CD4-positive, alpha-beta T cell (primary cell): ENCODE data around the gene OGDHL. TPM values are rescaled to one million over a fixed set of nuclear protein-coding genes. Genes with fewer than 3 reads are reported as not detected.

ENCODE experiments used
- ATAC-seq: fragments of 200-7000 bp; cut with Tn5 transposase; one replicate; pipeline ENCODE4 v1.10.0; 2022; ENCODE audit warnings: mild to moderate bottlenecking; ENCODE audit not compliant: poor library complexity
- CTCF ChIA-PET: fragments of 350-600 bp; sonication (Branson Sonifier 250); formaldehyde crosslinking; loops from one replicate; lab custom pipeline; 2021; ENCODE audit warnings: antibody characterized with exemption, inconsistent platforms; lab: Charles Lee
- POLR2A ChIA-PET: fragments of 350-600 bp; sonication (Branson Sonifier 250); formaldehyde crosslinking; loops from one replicate; lab custom pipeline; 2021; ENCODE audit warnings: antibody characterized with exemption, inconsistent platforms; lab: Charles Lee
- DNase-seq, 14 experiments: peaks; one replicate each; pipeline ENCODE4 v3.0.0-alpha.2; 2013 to 2020; ENCODE audit warnings: mixed read lengths in 2 of 14
- H3K27ac ChIP-seq, 2 donors: one replicate each; pipeline versions ENCODE4 v1.5.1 to v1.7.0; 2013; ENCODE audit warnings: low read length in 2 of 2, low read depth in 1 of 2, mild to moderate bottlenecking in 1 of 2
- H3K27me3 ChIP-seq, 2 experiments: 1 replicate in 1 of 2; 2 replicates in 1 of 2; pipeline versions ENCODE4 v1.6.1 to v1.7.0; 2013; ENCODE audit warnings: low read length in 2 of 2, control low read depth in 1 of 2, mild to moderate bottlenecking in 1 of 2, moderate library complexity in 1 of 2; ENCODE audit not compliant: insufficient read depth in 2 of 2, control insufficient read depth in 1 of 2
- H3K36me3 ChIP-seq: one replicate; pipeline ENCODE4 v1.6.1; 2013; ENCODE audit warnings: low read length, control low read depth; ENCODE audit not compliant: insufficient read depth
- H3K4me1 ChIP-seq: one replicate; pipeline ENCODE4 v1.6.1; 2013; ENCODE audit warnings: low read length, control low read depth; ENCODE audit not compliant: insufficient read depth
- H3K4me3 ChIP-seq: one replicate; pipeline ENCODE4 v1.5.1; 2013; ENCODE audit warnings: mild to moderate bottlenecking, low read length, moderate library complexity
- H3K9me3 ChIP-seq, 2 experiments: 1 replicate in 1 of 2; 2 replicates in 1 of 2; pipeline versions ENCODE4 v1.6.1 to v1.7.0; 2013; ENCODE audit warnings: low read length in 2 of 2, mild to moderate bottlenecking in 2 of 2, control low read depth in 1 of 2, moderate library complexity in 1 of 2; ENCODE audit not compliant: control insufficient read depth in 1 of 2, insufficient read depth in 1 of 2
- H3K27ac Mint-ChIP-seq: one replicate; pipeline ENCODE4 v1.8.0; 2020; ENCODE audit warnings: mixed read lengths
- H3K27me3 Mint-ChIP-seq: one replicate; pipeline ENCODE4 v1.8.0; 2021; ENCODE audit warnings: mixed read lengths
- H3K36me3 Mint-ChIP-seq: one replicate; pipeline ENCODE4 v1.8.0; 2021; ENCODE audit warnings: low read depth, mixed read lengths
- H3K4me1 Mint-ChIP-seq: one replicate; pipeline ENCODE4 v1.8.0; 2021; ENCODE audit warnings: low read depth, mixed read lengths
- H3K4me3 Mint-ChIP-seq: one replicate; pipeline ENCODE4 v1.8.0; 2020; ENCODE audit warnings: mild to moderate bottlenecking, mixed read lengths
- H3K9me3 Mint-ChIP-seq: one replicate; pipeline ENCODE4 v1.8.0; 2020; ENCODE audit warnings: mixed read lengths
- CTCF ChIP-seq: fragments of 200-600 bp; IDR thresholded peaks from one replicate; pipeline ENCODE4 v1.8.0; 2022; ENCODE audit warnings: antibody characterized with exemption, mild to moderate bottlenecking
- intact Hi-C, 2 experiments: fragments of 100-400 bp; cut with DNase I in 1 of 2; cut with micrococcal nuclease in 1 of 2; formaldehyde crosslinking; loops; one replicate each; pipeline versions ENCODE4 v1.15.1 to v1.9.0; 2023 to 2025; cut with DNase I, micrococcal nuclease
- total RNA-seq, 174 experiments: library from RNA in 2 of 174; stranded (reverse) in 2 of 174; gene quantifications; one replicate each; pipeline ENCODE4 v1.2.3 and lab custom pipeline; 2021 to 2026

The OGDHL gene
- total RNA-seq, 2 experiments from 2014 or later, result not detected

DNA sequence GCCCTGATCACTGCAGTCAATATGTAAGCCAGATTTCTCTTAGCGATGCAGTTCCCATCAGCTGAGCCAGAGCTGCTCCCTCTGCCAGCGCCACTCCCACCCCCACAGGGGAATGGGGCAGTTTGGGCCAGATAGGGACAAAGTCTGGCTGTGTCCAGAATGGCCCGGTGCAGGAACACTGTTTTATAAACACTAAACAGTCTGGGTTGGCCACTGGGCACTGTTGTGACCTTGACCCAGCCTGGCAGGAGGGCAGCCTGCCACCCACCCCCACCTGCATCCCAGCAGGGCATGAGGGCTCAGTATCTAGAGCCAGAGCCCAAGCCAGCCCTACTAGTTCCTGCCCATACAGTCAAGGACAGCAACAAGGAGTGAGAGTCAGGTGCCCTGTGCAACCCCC lies 1.3 kb downstream of the OGDHL start:
- Mint-ChIP-seq H3K4me3 (no peak overlapping the region), H3K36me3 (no peaks in the 10 kb centered on the region), H3K27ac (no peak overlapping the region), H3K9me3 (no peaks in the 10 kb centered on the region), H3K27me3 (peaks cover 57% of the 10 kb centered on the region), H3K4me1 (no peaks in the 10 kb centered on the region)
- ChIA-PET CTCF (no interaction called here), POLR2A (no interaction called here)
- no peak for TF ChIP-seq CTCF
- intact Hi-C loops, result no loop called here
- H3K4me1 ChIP-seq, result peaks cover 9% of the 10 kb centered on the region
- DNase-seq, result no peak
- no peak for ATAC-seq
- H3K9me3 ChIP-seq, result peaks cover 0 to 28% of the 10 kb centered on the region in 2 experiments
- no peak overlapping the region for H3K4me3 ChIP-seq
- H3K27ac ChIP-seq, result no peak overlapping the region
- H3K27me3 ChIP-seq, result peaks cover 36 to 41% of the 10 kb centered on the region in 2 experiments
- H3K36me3 ChIP-seq, result no peaks in the 10 kb centered on the region

- ChIA-PET POLR2A (no interaction called here), CTCF (no interaction called here)
- Histone ChIP-seq H3K36me3 (no peaks in the 10 kb centered on the region), H3K27me3 (peaks cover 36 to 41% of the 10 kb centered on the region in 2 experiments), H3K27ac (no peak overlapping the region), H3K4me1 (peaks cover 9% of the 10 kb centered on the region), H3K4me3 (no peak overlapping the region), H3K9me3 (peaks cover 0 to 28% of the 10 kb centered on the region in 2 experiments)
- TF ChIP-seq CTCF, result no peak
- H3K27ac Mint-ChIP-seq, result no peak overlapping the region
- no peaks in the 10 kb centered on the region for H3K9me3 Mint-ChIP-seq
- H3K4me1 Mint-ChIP-seq, result no peaks in the 10 kb centered on the region
- no peak for DNase-seq
- intact Hi-C loops, result no loop called here
- H3K36me3 Mint-ChIP-seq, result no peaks in the 10 kb centered on the region
- ATAC-seq, result no peak
- peaks cover 59% of the 10 kb centered on the region for H3K27me3 Mint-ChIP-seq
- H3K4me3 Mint-ChIP-seq, result no peak overlapping the region
These were observed 2.2 kb downstream of the OGDHL start for GRCh38 chr10:49759787-49760551.

- H3K4me1 Mint-ChIP-seq, result no peaks in the 10 kb centered on the region
- Histone ChIP-seq H3K36me3 (no peaks in the 10 kb centered on the region), H3K27ac (no peak overlapping the region), H3K4me3 (no peak overlapping the region), H3K9me3 (peaks cover 0 to 28% of the 10 kb centered on the region in 2 experiments), H3K27me3 (peaks cover 30 to 38% of the 10 kb centered on the region in 2 experiments), H3K4me1 (peaks cover 9% of the 10 kb centered on the region)
- H3K27ac Mint-ChIP-seq, result no peak overlapping the region
- H3K36me3 Mint-ChIP-seq, result no peaks in the 10 kb centered on the region
- no peak overlapping the region for H3K4me3 Mint-ChIP-seq
- ChIA-PET POLR2A (no interaction called here), CTCF (no interaction called here)
- H3K27me3 Mint-ChIP-seq, result peaks cover 47% of the 10 kb centered on the region
- no peak for TF ChIP-seq CTCF
- ATAC-seq (no peak), DNase-seq (no peak)
- intact Hi-C loops, result no loop called here
- no peaks in the 10 kb centered on the region for H3K9me3 Mint-ChIP-seq
These were observed 3.7 kb downstream of the OGDHL start for GRCh38 chr10:49758249-49758930.
